HCT116 (cell line): Measurements from ENCODE around the gene PIGL. TPM values are rescaled to one million over a fixed set of nuclear protein-coding genes. Genes with fewer than 3 reads are reported as not detected.

ENCODE experiments used
- ATAC-seq: fragments of 200-7000 bp; cut with Tn5 transposase; 2 replicates; pipeline ENCODE4 v1.9.1; 2020; ENCODE audit warnings: mild to moderate bottlenecking, moderate library complexity
- BruUV-seq: library from RNA; stranded (reverse); fragments of 400-500 nt; replicated peaks from 2 replicates; lab custom pipeline; 2021; lab: Mats Ljungman, UMichigan
- CTCF ChIA-PET: fragments of 300-600 bp; sonication (Branson Sonifier 250); formaldehyde crosslinking; loops from one replicate; lab custom pipeline; 2021; ENCODE audit warnings: antibody characterized with exemption; lab: Charles Lee
- POLR2A ChIA-PET: fragments of 300-600, 350-600 bp; sonication (Branson Sonifier 250); formaldehyde crosslinking; loops from one replicate; lab custom pipeline; 2021; ENCODE audit warnings: antibody characterized with exemption; lab: Charles Lee
- RAD21 ChIA-PET, 2 experiments: fragments of 300-600 bp; sonication (Branson Sonifier 250); formaldehyde crosslinking; loops; one replicate each; lab custom pipeline; 2023; ENCODE audit warnings: low total read pairs in 2 of 2; ENCODE audit not compliant: uncharacterized antibody in 2 of 2, unreplicated experiment in 2 of 2, low non-redundant PET in 1 of 2; lab: Charles Lee
- DNase-seq: peaks from one replicate; pipeline ENCODE4 v3.0.0-alpha.2; 2010; ENCODE audit warnings: low read depth, low spot score
- H2AFZ ChIP-seq: fragments of 200-600 bp; shearing (Covaris generic), sonication (generic); 2 replicates; pipeline ENCODE4 v1.6.1; 2017; ENCODE audit warnings: low read depth, mixed run types, mixed read lengths, antibody characterized with exemption, low read length; ENCODE audit not compliant: poor library complexity, severe bottlenecking
- H3K27ac ChIP-seq: 2 replicates; pipeline ENCODE4 v1.5.1; 2012; ENCODE audit warnings: low read depth, low read length
- H3K27me3 ChIP-seq: fragments of 200-600 bp; sonication (generic); 2 replicates; pipeline ENCODE4 v1.6.1; 2016; ENCODE audit warnings: mixed run types, low read length, mixed read lengths; ENCODE audit not compliant: insufficient read depth
- H3K36me3 ChIP-seq, 2 experiments: fragments of 200-500 bp in 1 of 2; fragments of 200-600 bp in 1 of 2; sonication (Bioruptor generic) in 1 of 2; sonication (generic) in 1 of 2; 2 replicates each; pipeline versions ENCODE4 v1.5.1 to v1.6.1; 2014 to 2016; ENCODE audit warnings: low read length in 2 of 2, inconsistent platforms in 1 of 2, mixed read lengths in 1 of 2, mixed run types in 1 of 2; ENCODE audit not compliant: insufficient read depth in 2 of 2, control insufficient read depth in 1 of 2
- H3K4me1 ChIP-seq, 2 experiments: fragments of 200-600 bp in 1 of 2; sonication (generic) in 1 of 2; 2 replicates each; pipeline versions ENCODE4 v1.5.1 to v1.6.1; 2012 to 2017; ENCODE audit warnings: low read length in 2 of 2, inconsistent platforms in 1 of 2, mild to moderate bottlenecking in 1 of 2, mixed read lengths in 1 of 2, mixed run types in 1 of 2, moderate library complexity in 1 of 2; ENCODE audit not compliant: insufficient read depth in 2 of 2, control insufficient read depth in 1 of 2
- H3K4me2 ChIP-seq: fragments of 200-600 bp; sonication (generic); 2 replicates; pipeline ENCODE4 v1.6.1; 2017; ENCODE audit warnings: mixed run types, low read length, mixed read lengths
- H3K4me3 ChIP-seq, 2 experiments: fragments of 200-600 bp in 1 of 2; sonication (generic) in 1 of 2; replicated peaks in 1 of 2; 2 replicates each; pipeline ENCODE4 v1.5.1; 2011 to 2016; ENCODE audit warnings: low read length in 2 of 2, control low read depth in 1 of 2, low read depth in 1 of 2, mild to moderate bottlenecking in 1 of 2, mixed read lengths in 1 of 2, mixed run types in 1 of 2
- H3K79me2 ChIP-seq: fragments of 200-600 bp; sonication (generic); 2 replicates; pipeline ENCODE4 v1.6.1; 2017; ENCODE audit warnings: mild to moderate bottlenecking, mixed run types, low read length, moderate library complexity, mixed read lengths; ENCODE audit not compliant: insufficient read depth
- H3K9ac ChIP-seq: fragments of 200-600 bp; sonication (generic); 2 replicates; pipeline ENCODE4 v1.6.1; 2016; ENCODE audit warnings: low read length, mixed read lengths
- H3K9me2 ChIP-seq: fragments of 200-600 bp; sonication (generic), shearing (Covaris generic); 2 replicates; pipeline ENCODE4 v1.6.1; 2017; ENCODE audit warnings: mixed run types, mild to moderate bottlenecking, moderate library complexity; ENCODE audit not compliant: insufficient read depth
- H3K9me3 ChIP-seq, 2 experiments: fragments of 200-500 bp in 1 of 2; fragments of 200-600 bp in 1 of 2; sonication (Bioruptor generic) in 1 of 2; sonication (generic) in 1 of 2; 2 replicates each; pipeline ENCODE4 v1.6.1; 2014 to 2017; ENCODE audit warnings: low read length in 2 of 2, mixed read lengths in 2 of 2, inconsistent platforms in 1 of 2, low read depth in 1 of 2, mild to moderate bottlenecking in 1 of 2, mixed run types in 1 of 2, moderate library complexity in 1 of 2; ENCODE audit not compliant: control insufficient read depth in 1 of 2, insufficient read depth in 1 of 2
- H4K20me1 ChIP-seq: fragments of 200-600 bp; sonication (generic), shearing (Covaris generic); 2 replicates; pipeline ENCODE4 v1.6.1; 2017; ENCODE audit warnings: mixed run types, mild to moderate bottlenecking, moderate library complexity; ENCODE audit not compliant: insufficient read depth
- ATF3 ChIP-seq: IDR thresholded peaks from 2 replicates; pipeline ENCODE4 v1.6.1; 2012
- FOSL1 ChIP-seq: IDR thresholded peaks from 2 replicates; pipeline ENCODE4 v1.6.1; 2012; ENCODE audit warnings: low read depth
- POLR2A ChIP-seq: IDR thresholded peaks from 2 replicates; pipeline ENCODE4 v1.7.0; 2011; ENCODE audit warnings: borderline replicate concordance; ENCODE audit not compliant: insufficient read depth, insufficient read length; ENCODE audit errors: extremely low read depth
- POLR2AphosphoS5 ChIP-seq: IDR thresholded peaks from 2 replicates; pipeline ENCODE4 v1.6.1; 2011; ENCODE audit warnings: mild to moderate bottlenecking, low read depth, low read length, moderate library complexity
- REST ChIP-seq: IDR thresholded peaks from 2 replicates; pipeline ENCODE4 v1.6.1; 2012; ENCODE audit warnings: low read depth
- intact Hi-C: fragments of 100-400 bp; cut with micrococcal nuclease; formaldehyde crosslinking; loops from 2 replicates; pipeline ENCODE4 v1.10.0; 2022
- total RNA-seq: library from RNA; stranded (reverse); gene quantifications from one replicate; pipeline ENCODE4 v1.2.1, GENCODE V29; 2021; ENCODE audit not compliant: unreplicated experiment

Gene PIGL
- total RNA-seq, 1 experiment from 2014 or later: 36.8 TPM

GRCh38 chr17:16197276-16197675 lies 19.7 kb upstream of the PIGL start:
- POLR2A ChIA-PET: no interaction called here
- no peak overlapping the region for H3K4me3 ChIP-seq

More at GRCh38 chr17:16197276-16197675, 19.7 kb upstream of the PIGL start:
- peaks cover 0 to 3% of the 10 kb centered on the region in 2 experiments; a peak in 1 of 4 replicates for H3K36me3 ChIP-seq
- no peak overlapping the region for H2AFZ ChIP-seq
- H3K9ac ChIP-seq: no peak overlapping the region
- TF ChIP-seq REST (no peak), POLR2A (no peak), FOSL1 (no peak), ATF3 (no peak), POLR2AphosphoS5 (no peak)
- CTCF ChIA-PET: no interaction called here
- no peak overlapping the region for H3K4me2 ChIP-seq
- H3K9me3 ChIP-seq: no peaks in the 10 kb centered on the region
- H3K27ac ChIP-seq: no peak overlapping the region
- ATAC-seq (no peak), DNase-seq (no peak)
- no peaks in the 10 kb centered on the region for H3K27me3 ChIP-seq
- RAD21 ChIA-PET: no interaction called here
- H4K20me1 ChIP-seq: 0 out of 2 replicates have a peak, but pooled peaks cover 5% of the 10 kb centered on the region
- intact Hi-C loops: no loop called here
- BruUV-seq: no TSS peak
- peaks cover 77% of the 10 kb centered on the region for H3K79me2 ChIP-seq
- H3K9me2 ChIP-seq: no peaks in the 10 kb centered on the region
- H3K4me1 ChIP-seq: peaks cover 0 to 2% of the 10 kb centered on the region in 2 experiments; a peak in 1 of 4 replicates
